Measurements from ENCODE around the gene CTCFL.

CTCFL gene

GRCh38 chr20:57560554-57561355 is 35.8 kb upstream of the CTCFL start, which contains the start of gene PCK1:
Gene PCK1 (plus strand): TSS chr20:57561110. CDS start chr20:57561412, 302 bp downstream.
- in situ Hi-C loops (cut with HindIII; ENCODE audit: low sequenced_read_pairs): loop anchor here (5.0 kb wide), 1 partner anchor 43 kb away; no protein-coding TSS in a partner anchor
- TF ChIP-seq CTCF (IDR thresholded peaks at IDR 0.05; ENCODE audit: low read depth, low read length, missing control alignments): no peak
- no peak for DNase-seq (ENCODE audit: low read depth)
- H3K4me3 ChIP-seq (ENCODE audit: low read depth, low read length): no peak within 1 kb of the TSS

DNA sequence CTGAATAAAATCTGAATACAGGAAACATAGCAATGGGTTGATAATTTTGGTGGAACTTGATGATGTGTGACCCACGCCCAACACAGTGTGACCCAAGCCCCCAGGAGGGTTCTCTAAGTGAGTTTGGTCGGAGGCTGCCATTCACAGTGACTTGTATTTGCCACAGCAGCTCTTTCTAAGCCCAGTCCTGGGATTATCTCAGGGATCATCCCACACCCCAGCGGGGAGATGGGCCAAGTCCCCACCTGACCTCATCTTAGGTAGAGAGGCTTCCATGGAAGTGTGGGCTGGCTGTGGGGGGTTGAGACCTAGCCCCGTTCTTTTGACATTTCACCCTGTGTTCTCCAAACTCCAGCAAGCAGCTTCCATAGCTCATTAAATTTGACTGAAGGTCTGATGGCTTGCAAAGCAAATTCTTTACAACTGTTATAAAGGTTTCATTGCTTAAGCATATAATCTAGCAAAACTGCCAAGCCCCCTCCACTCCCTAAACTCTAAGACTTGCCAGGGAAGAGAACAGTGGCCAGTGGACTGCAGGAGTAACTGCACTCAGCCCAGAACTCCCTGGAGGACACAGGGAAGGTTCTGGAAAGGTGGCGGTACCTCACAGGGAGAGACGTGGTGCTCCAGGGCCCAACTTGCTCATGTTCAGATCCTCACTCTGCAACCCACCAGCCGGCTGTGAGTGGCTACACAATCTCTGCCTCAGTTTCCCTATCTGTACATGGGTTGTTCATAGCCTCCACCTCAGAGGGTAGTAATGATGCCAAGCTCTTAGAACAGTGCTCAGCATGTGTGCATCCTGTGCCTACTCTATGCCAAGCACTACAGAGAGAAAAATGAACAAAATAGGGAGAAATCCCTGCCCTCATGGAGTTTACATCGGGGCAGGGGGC is 35.0 kb upstream of the CTCFL start:
- TF ChIP-seq CTCF (IDR thresholded peaks at IDR 0.05; ENCODE audit: low read depth, low read length, missing control alignments): no peak
- DNase-seq (ENCODE audit: low read depth): no peak
- H3K4me3 ChIP-seq (ENCODE audit: low read depth, low read length): no peak overlapping the region
- in situ Hi-C loops (cut with HindIII; ENCODE audit: low sequenced_read_pairs): loop anchor here (5.0 kb wide), 1 partner anchor 43 kb away; no protein-coding TSS in a partner anchor

DNA sequence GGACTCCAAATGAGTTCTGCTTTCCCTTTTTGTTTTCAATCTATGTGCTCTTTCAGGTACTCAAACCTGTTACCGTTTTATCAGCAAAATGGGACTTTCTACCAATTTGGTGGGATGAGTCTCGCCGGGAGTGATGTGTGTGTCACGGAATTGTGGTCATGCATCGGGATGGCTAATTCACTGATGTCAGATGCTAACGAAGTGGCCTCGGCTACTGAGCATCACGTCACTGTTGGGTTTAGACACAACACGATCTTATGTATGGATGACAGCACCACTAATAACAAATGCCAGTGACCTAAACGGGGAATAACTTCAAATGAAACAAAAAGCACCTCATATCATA is 34.3 kb upstream of the CTCFL start:
- in situ Hi-C loops (cut with HindIII; ENCODE audit: low sequenced_read_pairs): no loop called here
- TF ChIP-seq CTCF (IDR thresholded peaks at IDR 0.05; ENCODE audit: low read depth, low read length, missing control alignments): no peak

GRCh38 chr20:57558614-57559288 is 33.8 kb upstream of the CTCFL start:
- no peak overlapping the region for H3K4me3 ChIP-seq (ENCODE audit: low read depth, low read length)
- in situ Hi-C loops (cut with HindIII; ENCODE audit: low sequenced_read_pairs): no loop called here
- no peak for DNase-seq (ENCODE audit: low read depth)
- TF ChIP-seq CTCF (IDR thresholded peaks at IDR 0.05; ENCODE audit: low read depth, low read length, missing control alignments): no peak

More for the DNA sequence above, 34.3 kb upstream of the CTCFL start:
- no peak for DNase-seq (ENCODE audit: low read depth)
- H3K4me3 ChIP-seq (ENCODE audit: low read depth, low read length): no peak overlapping the region

DNA sequence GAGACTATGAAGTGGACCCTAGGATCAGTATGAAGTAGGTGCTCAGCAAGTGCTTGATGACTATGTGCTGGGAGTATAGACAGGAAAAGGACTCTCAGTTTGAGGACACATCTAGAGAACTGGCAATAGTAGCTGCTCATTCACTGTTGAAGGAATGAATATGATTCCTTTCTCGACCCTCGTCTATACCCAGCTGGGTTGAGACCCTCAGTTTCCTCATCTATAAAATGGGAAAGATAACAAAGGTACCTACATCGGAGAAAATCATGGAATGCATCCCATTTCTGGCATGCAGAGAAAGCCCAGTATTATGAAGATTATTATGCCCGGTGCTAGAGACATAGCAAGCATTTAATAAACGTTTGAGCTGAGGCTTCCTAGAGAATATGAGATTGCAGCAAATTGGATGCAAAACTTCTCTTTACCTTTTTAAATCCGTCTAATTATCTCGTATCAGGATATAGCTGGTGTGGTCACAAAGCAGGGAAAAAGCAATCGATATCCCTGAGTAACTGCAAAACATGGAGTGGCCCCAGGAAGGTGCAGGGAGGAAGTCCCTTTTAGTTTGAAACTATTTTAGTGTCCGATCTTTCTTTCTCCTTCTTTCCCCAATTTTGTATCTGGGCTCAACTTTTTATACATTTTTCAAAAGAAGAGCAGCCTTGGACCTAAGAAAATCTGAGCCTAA is 33.1 kb upstream of the CTCFL start:
- no peak for TF ChIP-seq CTCF (IDR thresholded peaks at IDR 0.05; ENCODE audit: low read depth, low read length, missing control alignments)
- DNase-seq (ENCODE audit: low read depth): no peak
- in situ Hi-C loops (cut with HindIII; ENCODE audit: low sequenced_read_pairs): no loop called here
- H3K4me3 ChIP-seq (ENCODE audit: low read depth, low read length): no peak overlapping the region

DNA sequence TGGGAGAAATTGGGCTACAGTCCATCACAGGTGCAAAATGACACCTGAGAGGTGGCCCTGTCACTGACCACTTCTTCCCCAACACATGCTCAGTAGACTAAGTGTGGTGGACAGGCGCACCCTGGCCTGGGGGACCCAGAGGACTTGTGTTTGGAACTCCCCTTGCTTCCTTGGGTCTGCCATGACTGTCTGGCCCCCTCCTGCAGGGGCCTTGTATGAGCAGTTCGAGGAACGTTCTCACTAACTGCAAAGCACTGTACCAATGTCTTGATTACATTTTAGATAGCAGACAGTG is 32.0 kb upstream of the CTCFL start:
- in situ Hi-C loops (cut with HindIII; ENCODE audit: low sequenced_read_pairs): no loop called here

More for the DNA sequence above, 32.0 kb upstream of the CTCFL start:
- H3K4me3 ChIP-seq (ENCODE audit: low read depth, low read length): no peak overlapping the region
- TF ChIP-seq CTCF (IDR thresholded peaks at IDR 0.05; ENCODE audit: low read depth, low read length, missing control alignments): no peak
- DNase-seq (ENCODE audit: low read depth): no peak

Data from astrocyte of the cerebellum (primary cell).